ENCODE results near the gene REX1BD.

- TF ChIP-seq CTCF (IDR thresholded peaks at IDR 0.05) (no peak), POLR2A (IDR thresholded peaks at IDR 0.05) (no peak)
Observed at GRCh38 chr19:18626906-18627305, 38.3 kb downstream of the REX1BD start.
